HG03565 (cell line): Measurements from ENCODE around the gene ECEL1.

Experiments
- ATAC-seq: cut with Tn5 transposase; IDR thresholded peaks from one replicate; pipeline ENCODE4 v1.9.1; 2021; ENCODE audit warnings: mild to moderate bottlenecking, moderate library complexity; ENCODE audit not compliant: unreplicated experiment

The ECEL1 gene

DNA sequence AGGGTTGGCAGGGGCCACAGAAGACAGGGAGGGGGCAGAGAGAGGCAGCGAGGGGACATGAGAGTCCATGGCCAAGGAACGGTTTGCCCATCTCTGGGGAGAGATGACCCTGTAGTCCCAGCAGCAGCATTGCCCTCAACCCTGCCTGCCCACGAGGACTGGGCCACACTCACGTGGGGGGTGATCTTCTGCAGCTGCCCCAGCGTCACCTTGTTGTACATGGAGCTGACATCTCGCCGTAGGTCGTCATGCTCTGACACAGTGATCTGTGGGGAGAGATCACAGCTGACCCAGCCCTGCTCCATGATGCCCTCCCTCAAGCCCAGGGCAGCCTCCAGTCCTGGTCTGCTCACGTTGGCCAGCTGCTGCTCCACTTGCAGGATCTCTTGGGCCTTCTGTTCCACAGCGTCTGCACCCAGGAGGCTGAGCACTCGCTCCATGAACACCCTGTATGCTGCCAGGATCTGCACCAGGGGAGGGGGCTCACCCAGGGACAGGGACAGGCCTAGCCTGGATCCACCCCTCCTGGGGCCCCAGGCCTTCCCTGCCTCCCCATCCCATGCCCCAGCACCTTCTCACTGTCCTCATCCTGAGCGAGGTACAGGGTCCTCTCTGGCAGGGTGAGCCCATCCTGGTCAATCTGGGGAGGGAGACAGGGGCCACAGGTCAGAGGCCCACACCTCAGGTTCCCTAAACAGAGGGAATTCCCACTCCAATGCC lies 2.8 kb downstream of the ECEL1 start:
- ATAC-seq: no peak

DNA sequence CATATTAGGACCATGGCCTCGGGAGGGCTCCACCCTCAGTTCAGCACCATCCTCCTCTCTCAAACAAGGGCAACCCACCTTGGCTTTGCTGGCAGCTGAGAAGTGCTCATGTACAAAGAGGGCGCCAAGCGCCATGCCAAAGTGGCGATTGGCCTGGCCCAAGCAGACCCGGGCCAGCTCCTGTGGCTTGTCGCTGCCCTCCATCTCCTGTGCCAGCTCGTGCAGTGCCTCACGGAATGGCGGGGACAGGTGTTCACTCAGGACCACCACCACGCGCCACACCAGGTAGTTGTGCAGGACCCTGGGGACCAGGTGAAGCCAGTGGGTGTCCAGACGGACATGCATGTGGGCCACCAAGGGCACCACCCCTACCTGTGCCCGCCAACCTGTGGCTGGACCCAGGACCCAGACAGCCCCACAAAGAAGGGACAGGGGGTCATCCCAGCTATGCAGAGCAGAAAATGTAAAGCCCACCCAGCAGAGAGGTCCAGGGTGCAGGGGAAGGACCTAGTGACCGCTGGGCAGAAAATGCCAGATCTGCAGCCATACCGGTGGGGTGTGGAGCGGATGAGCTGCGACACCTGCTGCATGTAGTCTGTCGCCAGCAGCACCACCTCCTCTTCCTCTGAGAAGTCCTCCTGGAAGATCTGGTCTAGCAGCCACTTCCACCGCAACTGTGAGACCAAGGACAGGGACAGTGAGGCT lies 3.6 kb downstream of the ECEL1 start:
- no peak for ATAC-seq

DNA sequence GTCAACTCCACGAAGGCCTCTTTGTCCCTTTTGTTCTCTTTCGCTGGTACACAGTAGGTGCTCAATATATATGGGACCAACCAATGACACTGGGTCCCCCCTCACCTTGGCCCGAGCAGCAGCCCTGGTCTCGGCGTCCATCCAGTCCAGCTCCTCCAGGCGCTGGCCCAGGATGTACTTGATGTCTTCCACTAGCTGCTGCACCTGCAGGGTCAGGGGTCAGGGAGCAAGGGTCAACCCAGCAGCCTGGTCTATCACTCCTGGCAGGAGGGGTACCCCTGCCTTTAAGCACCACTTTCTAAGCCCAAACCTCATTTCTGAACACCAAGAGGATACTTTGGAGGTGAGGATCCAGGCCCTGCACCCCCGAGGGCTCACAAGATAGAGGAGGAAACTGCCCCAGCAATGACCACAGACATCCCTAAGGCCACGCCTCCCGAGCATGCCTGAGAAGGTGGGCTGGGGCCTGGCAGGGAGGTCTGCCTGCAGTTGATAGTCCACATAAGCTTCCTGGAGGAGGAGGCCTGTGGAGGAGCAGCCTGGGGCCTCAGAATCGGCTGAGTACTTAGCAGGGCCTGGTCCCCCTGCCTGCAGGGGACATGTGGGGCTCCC lies 4.2 kb downstream of the ECEL1 start:
- no peak for ATAC-seq

DNA sequence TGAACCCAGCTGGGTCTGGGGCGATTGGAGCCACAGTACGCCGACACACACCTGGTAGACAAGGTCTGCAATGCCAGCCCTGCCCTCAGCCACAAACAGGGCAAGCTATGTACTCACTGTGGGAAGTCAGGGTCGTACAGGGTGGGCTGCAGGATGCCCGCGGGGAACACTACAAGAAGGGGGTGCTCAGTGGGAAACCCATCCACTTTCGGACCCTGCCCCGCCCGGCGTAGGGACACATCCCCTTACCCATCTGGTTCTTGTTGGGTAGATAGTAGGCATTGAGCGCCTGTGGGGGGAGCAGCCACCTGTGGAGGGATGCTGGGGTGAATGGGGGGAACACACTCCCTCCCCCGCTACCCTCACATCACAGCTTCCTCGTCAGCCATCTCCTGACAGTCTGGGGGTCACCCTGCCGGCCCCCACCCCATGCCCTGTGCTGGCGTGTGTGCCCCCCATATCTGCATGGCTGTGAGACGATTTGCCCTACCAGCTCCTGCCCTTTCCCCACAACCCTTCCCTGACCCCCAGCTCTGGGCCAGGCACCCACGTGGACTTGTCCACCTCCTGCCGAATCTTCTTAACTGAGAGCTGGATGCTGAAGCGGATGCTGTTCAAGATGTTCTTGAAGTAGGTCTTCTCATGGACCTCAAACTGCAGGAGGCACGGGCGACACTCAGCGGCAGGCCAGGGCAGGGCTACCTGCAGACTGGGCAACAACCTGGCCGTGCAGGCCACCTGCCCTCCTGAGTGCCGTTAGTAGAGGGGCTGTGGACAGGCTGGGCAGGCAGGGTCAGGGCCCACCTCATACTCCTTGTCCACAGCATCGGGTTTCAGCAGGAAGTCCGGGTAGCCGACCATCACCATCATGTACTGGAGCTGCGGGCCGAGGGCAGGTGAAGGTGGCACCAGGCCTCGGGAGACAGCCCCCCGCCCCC lies 5.1 kb downstream of the ECEL1 start:
- ATAC-seq: no peak

DNA sequence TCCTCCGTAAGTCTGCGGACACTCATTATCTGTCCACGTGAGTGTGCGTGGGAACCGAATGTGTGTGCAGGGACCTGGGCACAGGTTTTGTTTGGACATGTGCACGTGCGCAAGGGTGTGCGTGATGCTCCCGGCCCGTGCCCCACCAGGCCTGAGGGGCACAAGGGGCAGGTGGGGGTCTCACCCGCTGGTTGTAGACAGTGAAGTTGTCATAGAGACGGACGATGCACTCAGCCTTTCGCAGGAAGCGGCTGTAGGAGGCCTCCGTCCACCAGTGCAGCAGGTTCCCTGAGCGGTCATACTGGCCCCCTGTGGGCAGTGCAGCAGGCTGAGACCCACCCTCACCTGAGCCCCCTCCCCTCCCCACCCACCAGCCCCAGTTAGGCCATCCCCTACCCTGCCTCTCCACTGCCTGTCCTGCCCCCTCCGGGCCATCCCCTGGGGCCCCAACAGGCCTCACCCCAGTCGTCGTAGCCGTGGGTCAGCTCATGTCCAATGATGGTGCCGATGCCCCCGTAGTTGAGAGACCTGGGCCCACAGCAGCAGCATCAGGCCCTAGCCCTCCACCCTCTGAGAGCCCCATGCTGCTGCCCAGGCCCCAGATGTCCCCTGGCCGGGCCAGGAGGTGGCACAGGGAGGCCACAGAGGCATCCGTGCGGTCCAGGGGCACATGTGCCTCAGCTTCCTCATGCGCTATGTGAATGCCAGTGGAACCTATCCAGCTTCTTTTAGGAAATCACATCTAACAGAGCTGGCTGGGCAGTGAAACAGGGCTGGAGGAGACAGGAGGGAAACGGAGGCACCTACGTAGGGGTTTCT lies 6.1 kb downstream of the ECEL1 start:
- no peak for ATAC-seq

DNA sequence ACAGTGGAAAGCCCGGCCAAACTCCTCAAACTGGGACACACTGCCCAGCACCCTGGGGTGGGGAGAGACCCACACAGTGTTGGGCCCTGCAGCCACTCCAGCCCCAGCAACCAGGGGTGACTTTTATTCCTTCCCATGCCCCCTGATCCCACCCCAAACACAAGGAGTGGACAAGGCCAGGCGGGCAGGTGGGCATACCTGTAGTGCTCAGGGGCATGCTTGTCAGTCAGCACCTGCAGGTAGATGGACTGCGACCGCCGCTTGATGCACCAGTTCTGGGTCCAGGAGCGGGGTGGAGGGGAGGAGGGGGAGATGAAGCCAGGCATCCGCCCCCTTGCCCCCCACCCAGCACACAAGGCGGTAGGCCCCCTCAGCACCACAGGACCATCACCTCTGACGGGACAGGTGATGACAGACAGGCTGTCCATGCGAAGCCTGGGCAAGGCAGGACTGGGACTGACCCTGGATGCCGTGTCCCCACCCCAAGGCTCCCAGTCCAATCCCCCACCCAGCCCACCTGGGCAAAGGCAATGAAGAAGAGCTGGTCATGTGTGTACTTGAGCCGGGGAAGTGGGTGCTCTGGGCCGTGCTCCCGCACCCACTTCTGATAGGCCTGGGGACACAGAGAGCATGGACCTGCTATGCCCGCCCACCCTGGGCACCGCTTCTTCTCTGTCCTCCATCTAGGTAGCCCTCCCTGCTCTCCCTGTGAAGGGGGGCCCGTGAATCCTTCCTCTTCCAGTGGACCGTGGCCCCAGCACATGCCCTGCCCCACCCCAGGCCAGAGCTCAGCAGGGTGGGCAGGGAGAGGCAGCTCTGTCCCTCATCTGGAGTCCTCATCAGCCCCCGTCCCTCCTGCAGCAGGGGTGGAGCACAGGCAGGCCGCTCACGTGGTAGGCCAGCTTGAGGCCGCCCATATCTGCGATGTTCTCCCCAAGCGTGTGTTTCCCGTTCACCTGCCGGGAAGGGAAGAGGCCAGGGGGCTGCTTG lies 7.1 kb downstream of the ECEL1 start:
- no peak for ATAC-seq

DNA sequence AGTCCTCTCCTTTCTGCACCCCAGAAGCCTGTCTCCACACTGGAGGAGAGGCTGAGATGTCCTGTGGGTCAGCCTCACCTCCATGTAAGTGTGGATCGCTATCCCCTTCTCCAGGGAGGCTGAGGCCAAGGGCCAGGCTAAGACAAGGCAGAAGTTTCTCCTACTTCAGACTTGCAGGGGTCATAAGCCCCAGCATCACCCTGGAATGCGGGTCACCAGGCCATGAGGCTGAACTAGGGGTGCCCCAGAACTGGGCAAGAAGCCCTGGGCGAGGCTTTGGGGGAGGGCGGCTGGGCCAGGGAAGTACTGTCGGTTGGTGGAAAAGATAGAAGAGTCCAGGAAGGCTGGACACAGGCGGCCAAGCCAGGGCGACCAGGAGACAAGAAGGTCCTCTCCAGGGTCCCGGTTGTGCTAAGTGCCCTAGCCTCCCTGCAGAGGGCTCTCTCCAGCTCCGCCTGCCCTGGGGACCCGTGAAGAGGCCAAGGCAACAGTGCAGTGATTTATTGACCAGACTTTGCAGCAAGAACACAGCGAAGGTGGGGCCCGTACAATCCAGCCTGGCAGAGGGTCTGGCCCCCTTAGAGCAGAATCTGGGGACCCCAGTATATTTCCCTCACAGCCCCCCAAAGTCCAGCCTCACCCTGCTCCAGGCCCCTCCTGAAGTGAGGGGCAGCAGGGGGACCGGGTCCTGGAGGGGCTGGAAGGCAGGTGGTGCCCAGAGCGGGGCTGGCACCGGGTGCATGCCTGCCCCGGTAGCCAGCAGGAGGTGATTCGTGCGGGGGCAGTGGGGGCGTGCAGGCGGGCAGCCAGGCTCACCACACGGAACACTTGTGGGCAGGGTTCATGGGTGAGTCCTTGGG lies 8.1 kb downstream of the ECEL1 start:
- no peak for ATAC-seq

DNA sequence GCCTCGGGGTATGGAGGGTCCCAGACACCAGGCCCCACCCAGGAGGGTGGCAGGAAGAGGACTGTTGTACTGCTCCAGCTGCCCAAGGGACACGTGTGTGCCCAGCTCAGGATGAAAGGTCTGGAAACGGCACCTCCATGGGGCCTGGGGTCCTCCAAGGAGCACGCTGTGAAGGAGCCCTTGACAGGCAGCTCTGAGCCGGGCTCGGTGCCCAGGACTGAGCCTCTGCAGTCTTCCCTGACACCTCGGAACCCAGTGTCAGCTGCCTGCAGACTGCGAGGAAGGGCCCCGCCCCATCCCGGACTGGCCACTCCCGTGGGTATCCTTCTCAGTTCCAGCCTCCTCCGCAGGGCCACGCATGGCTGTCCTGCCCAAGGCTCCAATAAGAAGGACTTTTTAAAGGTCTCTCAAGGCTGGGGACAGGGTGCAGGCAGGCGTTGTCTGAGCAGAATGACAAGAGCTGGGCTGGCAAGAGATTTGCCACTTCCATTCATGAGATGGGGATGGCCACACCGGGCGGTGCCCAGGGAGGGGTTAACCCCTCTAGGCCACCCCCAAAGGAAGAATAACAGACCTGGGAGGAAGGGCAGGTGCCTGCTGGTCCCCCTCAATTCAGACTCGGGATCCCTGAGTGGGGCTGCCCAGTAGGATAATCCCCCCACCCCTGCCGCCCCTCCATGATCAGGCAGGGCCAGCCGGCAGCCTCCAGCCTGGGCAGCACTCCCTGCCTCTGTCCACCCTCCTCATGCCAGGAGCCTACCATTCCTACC lies 8.9 kb downstream of the ECEL1 start:
- ATAC-seq: no peak

DNA sequence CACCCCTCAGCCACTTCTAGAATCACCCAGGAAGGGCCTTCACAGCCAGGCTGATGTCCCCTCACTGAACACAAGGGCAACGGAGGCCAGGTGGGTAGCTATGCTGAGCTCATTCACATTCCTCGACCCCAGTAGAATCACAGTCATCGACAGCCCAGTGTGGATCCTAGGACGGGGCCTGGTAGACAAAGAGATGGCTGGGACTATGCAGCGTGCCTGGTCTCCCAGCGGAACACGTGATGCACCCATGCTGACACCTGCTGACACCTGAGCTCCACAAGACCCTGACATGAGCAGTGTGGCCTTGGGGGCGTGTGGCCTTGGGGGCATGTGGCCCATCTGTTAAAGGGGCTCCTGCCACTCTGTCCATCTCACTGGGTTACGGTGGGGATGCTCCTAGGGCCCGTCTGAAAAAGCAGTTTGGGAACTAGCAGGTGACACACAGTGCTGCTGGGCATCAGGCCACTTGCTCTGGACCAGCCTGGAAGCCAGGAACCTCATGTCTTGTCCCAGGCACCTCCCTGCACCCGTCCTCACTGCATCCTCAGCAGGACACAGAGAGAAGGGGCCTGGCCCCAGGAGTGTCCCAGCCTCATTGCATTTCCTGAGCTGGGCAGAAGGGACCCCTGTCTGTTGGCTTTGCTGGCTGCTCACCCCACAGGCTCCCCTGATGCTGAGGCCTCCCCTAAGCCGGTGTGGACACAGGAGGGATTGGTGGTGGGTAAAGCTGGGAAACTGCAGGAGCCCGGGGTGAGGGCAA lies 9.7 kb downstream of the ECEL1 start:
- ATAC-seq: no peak

DNA sequence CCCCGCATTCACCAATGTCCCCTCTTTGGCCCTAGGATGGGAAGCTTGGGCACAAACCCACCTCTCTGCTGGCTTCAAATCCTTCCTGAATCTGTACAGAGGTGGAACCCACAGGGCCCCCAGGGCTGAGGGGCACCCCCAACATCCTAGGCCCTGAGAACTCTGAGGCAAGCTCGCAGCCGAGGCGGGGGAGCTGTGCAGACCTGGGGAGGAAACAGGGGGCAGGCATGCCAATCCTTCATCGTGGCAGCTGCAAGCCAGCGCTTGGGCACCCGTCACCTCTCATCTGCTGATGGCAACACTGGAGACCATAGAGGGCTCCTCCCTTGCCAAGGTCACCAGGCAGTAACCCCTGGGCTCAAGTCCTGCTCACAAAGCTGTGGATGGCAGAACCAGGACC lies 10.8 kb downstream of the ECEL1 start:
- no peak for ATAC-seq

DNA sequence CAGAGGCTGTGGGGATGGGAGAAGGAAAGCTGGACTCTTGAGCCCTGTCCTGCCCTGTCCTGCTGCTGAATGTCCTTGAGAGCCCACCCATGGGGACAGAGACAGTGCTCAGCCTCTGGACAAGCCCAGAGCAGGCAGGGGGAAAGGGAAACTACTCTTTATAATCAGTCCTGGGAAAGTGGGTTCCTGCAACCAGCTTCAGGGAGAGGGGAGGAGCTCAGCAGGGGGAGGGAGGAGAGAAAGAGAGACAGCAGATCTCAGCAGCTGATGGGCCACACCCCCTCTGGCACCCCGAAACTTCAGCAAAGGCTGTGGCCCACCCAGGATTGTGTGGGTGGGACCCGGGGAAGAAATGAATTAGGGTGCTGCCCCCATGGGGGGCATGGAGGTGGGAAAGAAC lies 11.6 kb downstream of the ECEL1 start:
- no peak for ATAC-seq

DNA sequence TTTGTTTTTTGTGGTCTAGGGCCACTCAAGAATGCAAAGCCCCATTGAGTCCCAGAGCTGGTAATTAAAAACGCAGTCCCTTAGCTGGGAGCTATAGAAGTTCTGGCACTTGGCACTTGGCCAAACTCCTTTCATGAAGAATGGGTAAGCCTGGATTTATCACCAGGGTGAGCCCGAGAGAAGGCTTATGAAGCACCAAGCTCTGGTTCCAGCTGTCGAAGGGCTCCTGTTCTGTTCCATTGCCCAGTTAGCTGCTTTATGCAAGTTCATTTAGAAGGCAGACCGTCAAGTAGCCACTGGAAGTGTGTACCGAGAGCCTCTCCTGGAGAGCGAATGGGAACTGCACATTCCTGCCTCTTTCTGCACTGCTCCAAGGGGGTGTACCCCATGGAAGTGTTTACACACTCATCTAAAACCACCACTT lies 14.2 kb downstream of the ECEL1 start:
- no peak for ATAC-seq

DNA sequence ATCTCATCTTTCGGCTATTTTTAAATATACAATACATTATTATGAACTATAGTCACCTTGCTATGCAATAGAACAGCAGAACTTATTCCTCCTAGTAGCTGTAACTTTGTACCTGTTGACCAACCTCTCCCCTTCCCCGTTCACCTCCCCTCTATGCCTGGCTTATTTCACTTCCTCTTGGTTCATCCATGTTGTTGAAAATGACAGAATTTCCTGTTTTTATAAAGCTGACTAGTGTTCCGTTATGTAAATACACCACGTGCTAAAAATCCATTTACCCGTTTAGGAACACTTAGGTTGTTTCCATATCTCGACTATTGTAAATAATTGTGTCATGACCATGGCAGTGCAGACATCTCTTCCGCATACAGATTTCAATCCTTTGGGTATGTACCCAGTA lies 21.4 kb downstream of the ECEL1 start:
- no peak for ATAC-seq

DNA sequence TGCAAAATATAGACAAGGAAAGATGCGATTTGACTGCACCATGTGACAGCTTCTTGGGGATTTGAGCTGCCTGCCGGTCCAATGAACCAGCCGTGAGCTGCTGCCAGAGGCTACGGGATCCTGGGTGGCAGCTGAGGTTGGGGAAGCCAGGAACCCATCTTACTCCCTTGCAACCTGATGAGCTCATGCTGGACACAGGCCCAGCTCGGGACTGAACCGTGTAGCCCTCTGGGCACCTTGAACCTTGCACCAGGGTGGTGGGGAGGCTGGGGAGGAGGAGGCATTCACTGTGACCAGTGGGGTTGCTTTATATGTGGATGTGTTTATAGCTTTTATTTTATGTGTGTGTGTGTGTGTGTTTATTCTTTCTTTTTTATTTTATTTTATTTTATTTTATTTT lies 22.6 kb downstream of the ECEL1 start:
- ATAC-seq: no peak

DNA sequence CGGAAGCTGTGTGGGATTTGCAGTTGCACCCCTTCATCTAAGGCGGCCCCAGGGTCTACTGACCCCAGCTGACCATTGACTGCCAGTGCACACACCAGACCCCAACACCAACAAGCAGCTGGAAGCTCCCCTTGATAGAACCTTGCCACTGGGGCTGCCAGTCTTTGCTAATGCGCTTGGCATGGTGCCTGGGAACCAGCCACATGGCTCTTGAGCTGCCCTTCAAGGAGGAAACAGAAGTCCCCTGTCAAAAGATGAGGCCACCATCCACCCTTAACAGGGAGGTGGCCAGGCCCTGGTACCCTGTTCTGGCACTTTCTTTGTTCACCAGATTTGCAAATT lies 23.1 kb downstream of the ECEL1 start:
- ATAC-seq: no peak

DNA sequence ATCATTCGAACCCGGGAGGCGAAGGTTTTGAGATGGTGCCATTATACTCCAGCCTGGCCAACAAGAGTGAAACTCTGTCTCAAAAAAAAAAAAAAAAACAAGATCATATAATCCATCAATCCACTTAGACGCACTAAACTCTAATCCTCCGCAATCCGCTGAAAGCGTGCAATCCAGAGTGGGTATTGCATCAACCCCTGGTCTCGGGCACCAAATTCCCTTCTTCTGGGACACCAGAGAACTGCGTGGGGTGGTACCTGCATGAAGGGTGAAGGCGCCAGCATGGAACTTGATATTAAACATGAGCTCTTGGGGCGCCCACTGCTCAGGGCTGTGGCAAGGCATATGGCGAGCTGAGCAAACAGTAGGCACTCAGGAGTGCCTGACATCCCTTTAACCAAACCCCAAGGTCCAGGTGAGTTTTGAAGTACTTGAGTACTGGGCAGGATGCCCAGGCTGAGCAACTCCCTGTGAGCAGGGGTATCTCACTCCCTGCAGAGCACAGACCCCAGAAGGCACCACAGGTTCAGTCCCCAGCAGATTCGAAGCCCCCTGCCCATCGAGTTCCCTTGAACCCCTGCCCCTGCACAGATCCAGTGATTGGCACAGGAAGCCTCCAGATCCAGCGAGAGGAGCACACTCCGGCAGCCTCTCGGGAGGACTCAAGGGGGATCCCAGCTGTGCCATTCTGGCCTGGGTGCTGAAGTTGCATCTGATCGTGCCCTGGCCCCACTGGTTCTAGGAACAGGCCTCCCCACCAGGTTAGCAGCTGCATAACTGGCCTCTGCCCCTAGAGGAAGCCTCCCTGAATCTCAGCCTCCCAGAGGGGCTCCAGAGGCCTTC lies 23.7 kb downstream of the ECEL1 start:
- no peak for ATAC-seq
